GM19240 (cell line): Measurements from ENCODE around the gene KIF1C.
"Not testable (repeated sequence)": the region's sequence is repeated elsewhere in the genome, so short reads cannot be mapped to it uniquely, and the experiment has no call there.

Source experiments
- DNase-seq: peaks from one replicate; pipeline ENCODE4 v3.0.0; 2011; ENCODE audit warnings: low spot score; ENCODE audit not compliant: insufficient read length

Gene KIF1C

DNA sequence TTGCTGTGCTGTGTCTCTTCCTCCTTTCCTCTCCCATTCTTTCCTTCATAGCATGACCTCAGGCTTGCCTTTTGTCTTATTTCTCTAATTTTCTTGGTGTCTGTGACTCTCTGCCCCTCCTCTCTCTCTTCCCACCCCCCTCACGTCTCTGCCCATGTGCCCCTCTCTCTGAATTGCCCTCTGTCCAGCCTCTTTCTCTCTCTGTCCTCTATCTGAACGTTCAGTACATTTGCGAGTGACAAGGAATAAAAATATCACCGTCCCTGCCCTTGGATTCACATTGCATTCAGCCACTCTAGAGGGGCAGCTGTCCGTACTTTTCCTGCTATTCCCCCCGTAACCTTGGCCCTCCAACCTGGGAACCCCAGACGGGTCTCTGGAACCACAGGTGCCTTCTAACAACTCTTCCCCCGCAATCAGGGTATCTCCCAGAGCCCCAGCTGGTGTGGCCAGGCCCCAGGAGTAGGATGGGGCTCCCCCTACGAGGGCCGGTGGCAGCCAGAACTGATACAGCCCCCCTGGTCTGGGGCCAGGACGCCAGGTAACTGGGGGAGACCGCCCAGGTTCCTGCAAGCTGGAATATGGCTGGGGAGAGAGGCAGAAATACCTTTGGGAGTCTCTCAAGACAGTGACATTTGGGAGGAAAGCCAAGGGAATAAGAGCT is 1.8 kb downstream of the KIF1C start:
- no peak for DNase-seq

GRCh38 chr17:5000237-5000639 is 2.5 kb downstream of the KIF1C start:
- DNase-seq = no peak

- DNase-seq = no peak
These were observed 4.5 kb downstream of the KIF1C start for GRCh38 chr17:5002121-5002788.

DNA sequence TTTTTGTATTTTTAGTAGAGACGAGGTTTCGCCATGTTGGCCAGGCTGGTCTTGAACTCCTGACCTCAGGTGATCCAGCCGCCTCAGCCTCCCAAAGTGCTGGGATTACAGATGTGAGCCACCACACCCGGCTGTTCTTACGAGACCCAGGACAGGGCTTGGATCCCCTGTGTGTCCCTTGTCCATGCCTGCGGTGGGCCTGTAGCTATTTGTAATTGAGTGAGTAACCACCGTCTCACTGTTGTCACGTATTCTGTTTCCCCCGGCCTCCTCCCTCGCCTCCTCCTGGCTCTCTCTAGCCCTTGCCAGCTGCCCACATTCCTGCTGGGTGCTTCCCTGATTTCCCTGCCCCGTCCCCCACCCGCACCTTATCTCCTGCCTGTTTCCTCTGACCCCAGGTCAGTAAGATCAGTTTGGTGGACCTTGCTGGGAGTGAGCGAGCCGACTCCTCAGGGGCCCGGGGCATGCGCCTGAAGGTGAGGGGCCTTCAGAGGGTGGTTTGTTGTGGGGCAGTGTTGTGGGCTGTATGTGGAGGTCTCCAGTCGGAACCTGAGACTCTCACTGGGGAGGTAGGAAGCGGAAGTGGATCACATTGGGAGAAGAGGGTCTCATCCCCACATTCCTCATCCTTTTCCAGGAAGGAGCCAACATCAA is 5.6 kb downstream of the KIF1C start:
- DNase-seq = no peak

GRCh38 chr17:5011928-5012327 is 14.2 kb downstream of the KIF1C start:
- no peak for DNase-seq

GRCh38 chr17:5014357-5014756 is 16.6 kb downstream of the KIF1C start:
- no peak for DNase-seq

DNA sequence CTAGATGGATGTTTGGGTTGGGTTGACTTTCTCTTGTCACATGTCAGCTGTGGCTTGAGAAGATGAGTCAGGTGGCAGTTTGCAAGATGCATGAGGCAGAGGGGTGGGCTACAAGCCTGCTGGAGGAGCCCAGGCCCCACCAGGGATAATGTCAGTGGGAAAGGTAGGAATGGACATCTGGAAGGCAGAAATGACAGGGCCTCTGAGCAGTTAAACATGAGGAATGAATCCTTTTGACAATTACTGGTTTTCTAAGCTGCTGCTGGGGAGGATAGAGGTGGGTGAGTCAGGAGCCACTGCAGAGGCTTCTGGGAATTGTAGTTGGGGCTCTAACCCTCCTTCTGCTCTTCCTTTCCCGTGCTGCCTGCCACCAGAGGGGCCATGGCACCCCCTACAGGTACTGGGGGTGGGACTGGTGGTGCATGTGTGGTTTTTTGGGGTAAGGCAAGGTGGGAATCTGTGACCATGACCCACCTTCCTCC is 21.8 kb downstream of the KIF1C start:
- no peak for DNase-seq

GRCh38 chr17:5020502-5021023 is 22.8 kb downstream of the KIF1C start:
- no peak for DNase-seq

DNA sequence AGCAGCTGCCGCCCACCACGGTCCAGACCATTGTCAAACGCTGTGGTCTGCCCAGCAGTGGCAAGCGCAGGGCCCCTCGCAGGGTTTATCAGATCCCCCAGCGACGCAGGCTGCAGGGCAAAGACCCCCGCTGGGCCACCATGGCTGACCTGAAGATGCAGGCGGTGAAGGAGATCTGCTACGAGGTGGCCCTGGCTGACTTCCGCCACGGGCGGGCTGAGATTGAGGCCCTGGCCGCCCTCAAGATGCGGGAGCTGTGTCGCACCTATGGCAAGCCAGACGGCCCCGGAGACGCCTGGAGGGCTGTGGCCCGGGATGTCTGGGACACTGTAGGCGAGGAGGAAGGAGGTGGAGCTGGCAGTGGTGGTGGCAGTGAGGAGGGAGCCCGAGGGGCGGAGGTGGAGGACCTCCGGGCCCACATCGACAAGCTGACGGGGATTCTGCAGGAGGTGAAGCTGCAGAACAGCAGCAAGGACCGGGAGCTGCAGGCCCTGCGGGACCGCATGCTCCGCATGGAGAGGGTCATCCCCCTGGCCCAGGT is 24.5 kb downstream of the KIF1C start:
- DNase-seq = no peak

GRCh38 chr17:5023588-5024147 is 25.9 kb downstream of the KIF1C start:
- DNase-seq = no peak

DNA sequence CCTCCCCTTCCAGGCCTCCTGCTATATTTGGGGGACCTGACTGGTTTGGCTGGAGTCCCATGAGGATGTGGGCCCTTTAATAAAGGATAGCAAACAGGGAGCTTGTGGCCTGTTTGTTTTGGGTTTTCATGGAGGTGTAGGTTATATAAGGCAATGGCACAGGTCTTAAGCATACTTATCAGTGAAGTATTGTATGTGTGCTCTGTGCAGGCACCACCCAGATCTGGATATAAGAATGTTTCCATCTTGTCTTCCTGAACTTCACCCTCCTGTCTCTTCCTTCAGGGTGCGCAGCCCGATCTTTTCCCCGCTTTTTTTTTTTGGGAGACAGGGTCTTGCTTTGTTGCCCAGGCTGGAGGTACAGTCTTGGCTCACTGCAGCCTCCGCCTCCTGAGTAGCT is 26.9 kb downstream of the KIF1C start:
- DNase-seq = no peak

DNA sequence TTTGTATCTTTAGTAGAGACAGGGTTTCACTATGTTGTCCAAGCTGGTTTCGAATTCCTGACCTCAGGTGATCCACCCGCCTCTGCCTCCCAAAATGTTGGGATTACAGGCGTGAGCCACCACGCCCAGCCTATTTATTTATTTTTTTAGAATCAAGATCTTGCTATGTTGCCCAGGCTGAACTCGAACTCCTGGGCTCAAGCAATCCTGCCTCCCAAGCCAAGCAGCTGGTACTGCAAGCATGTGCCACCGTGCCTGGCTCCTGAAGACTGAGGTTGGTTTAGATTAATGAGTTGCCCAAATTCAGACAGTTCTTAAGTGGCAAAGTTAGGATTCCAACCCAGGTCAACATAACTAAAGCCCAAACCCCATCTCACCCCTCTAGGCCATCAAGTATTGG is 29.5 kb downstream of the KIF1C start:
- no peak for DNase-seq

DNA sequence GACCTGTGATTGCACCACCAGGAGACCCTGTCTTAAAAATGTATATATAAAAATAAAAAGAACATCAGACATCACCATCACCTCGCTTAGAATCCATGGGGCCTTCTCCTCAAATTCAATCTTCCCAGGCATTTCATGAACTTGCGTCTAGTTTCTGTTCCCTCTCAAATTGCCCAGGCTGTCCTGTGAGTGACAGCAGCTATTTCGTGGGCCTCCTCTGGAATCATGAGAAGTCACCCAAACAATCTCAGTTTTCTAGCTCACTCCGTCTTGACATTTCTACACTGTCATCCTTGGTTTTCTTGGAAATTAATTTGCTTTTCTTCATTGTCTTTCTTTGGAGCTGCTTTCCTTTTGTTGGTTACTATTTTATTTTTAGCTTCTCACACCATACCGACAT is 30.2 kb downstream of the KIF1C start:
- no peak for DNase-seq

- DNase-seq = not testable (repeated sequence)
These were observed 32.4 kb downstream of the KIF1C start for GRCh38 chr17:5030168-5030567.

DNA sequence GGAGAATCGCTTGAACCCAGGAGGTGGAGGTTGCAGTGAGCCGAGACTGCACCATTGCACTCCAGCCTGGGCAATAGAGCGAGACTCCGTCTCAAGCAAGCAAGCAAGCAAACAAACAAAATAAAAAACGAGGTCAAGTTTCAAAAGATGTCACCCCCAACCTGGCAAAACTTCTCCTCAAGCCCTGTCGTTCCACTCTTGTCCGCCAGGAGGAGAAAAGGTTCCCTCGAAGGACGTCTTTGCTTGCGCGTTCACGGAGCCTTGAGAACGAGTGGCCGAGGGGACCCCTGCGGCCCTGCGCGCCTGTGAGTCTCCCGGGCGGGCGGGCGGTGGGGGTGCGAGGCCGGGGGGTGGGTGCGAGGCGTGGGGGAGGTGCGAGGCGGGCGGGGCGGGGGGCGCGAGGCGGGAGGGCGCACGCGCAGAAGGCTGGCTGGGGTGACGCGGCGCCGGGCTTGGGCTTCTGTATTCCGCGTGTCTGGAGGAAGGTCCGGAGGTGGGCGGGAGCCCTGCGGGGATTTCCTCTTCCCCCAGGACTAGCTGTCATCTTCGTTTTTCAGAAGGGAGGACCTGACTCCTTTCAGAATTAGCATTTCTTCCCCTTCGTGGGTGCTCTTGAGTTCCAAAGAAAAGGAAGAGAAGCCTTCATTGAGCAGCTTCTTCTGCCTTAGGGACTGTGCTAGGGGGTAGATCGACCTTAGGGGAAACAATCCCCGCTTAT is 33.8 kb downstream of the KIF1C start:
- DNase-seq = peak; percentile 87

DNA sequence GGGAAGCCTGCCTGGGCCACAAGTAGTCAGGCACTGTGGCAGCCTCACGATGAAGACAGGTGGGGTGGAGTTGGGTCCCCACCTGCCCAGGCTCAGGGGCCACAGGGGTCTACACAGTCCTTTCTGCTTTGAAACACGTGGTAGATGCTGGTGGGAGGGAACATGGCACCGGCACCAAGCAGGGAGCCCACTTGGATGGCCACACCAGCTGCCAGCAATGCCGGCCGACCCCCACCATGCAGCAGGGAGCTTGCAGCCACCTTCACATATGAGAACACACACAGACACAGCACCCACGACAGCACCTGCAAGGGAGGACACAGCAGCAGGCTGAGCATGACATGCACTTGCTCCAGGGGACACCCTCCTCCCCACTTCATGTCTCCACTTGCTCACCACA is 35.1 kb downstream of the KIF1C start:
- DNase-seq = no peak

GRCh38 chr17:5033352-5034015 is 35.7 kb downstream of the KIF1C start:
- no peak for DNase-seq

GRCh38 chr17:5034063-5034462 is 36.3 kb downstream of the KIF1C start:
- no peak for DNase-seq

DNA sequence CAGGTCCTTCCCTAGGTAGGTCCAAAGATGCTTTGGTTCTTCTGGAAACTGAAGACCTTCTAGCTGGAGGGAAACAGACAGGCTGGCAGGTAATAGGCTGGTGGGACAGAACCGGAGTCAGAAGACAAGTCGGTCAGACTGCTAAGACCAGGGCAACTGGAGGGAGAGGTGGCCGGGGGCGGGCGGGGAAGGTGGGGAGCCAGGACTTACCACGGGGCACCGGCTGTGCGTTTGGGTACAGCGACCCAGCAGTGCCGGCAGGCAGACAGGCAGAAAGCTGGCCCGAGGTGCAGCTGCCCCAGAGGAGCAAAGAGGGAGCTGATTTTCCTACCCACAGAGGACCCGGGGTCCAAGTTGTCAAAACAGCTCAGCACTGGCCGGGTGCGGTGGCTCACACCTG is 36.9 kb downstream of the KIF1C start:
- no peak for DNase-seq

- no peak for DNase-seq
These were observed 37.6 kb downstream of the KIF1C start, which contains the start of gene SLC52A1 for GRCh38 chr17:5035315-5035714. SLC52A1 (minus strand) TSS chr17:5035426; CDS start chr17:5034606, 820 bp downstream.
